ENCODE data around the gene SH3PXD2A. TPM values are rescaled to one million over a fixed set of nuclear protein-coding genes. Genes with fewer than 3 reads are reported as not detected.

The SH3PXD2A gene
- total and polyA plus RNA-seq, 2 donors (not counting 1 experiment from before 2014, with no cell fraction given) = 3.2 to 33.5 TPM

- intact Hi-C loops (cut with micrococcal nuclease) = no loop called here
- Histone ChIP-seq H4K20me1 (ENCODE audit: control insufficient read depth, insufficient read depth, low read length, poor library complexity, severe bottlenecking) (no peaks in the 10 kb centered on the region), H3K27ac (ENCODE audit: low read length in 2 of 2) (no peak overlapping the region), H3K4me2 (replicated peaks; ENCODE audit: low read depth, low read length, poor library complexity, severe bottlenecking) (no peak overlapping the region), H3K9ac (ENCODE audit: low read length) (no peak overlapping the region), H2AFZ (ENCODE audit: insufficient read depth, low read depth, low read length, poor library complexity, severe bottlenecking) (no peak overlapping the region), H3K4me3 (ENCODE audit: control extremely low read depth in 1 of 5, extremely low read depth in 1 of 5, insufficient read depth in 1 of 5, low read depth in 2 of 5, low read length in 4 of 5) (no peak overlapping the region), H3K36me3 (replicated peaks in 1 of 2; ENCODE audit: control extremely low read depth in 1 of 2, control insufficient read depth in 1 of 2, extremely low read depth in 1 of 2, insufficient read depth in 2 of 2, low read length in 1 of 2) (no peaks in the 10 kb centered on the region), H3K27me3 (replicated peaks in 1 of 4; ENCODE audit: control extremely low read depth in 1 of 4, control insufficient read depth in 3 of 4, insufficient read depth in 4 of 4, low read length in 3 of 4) (no peaks in the 10 kb centered on the region), H3K79me2 (ENCODE audit: control insufficient read depth, insufficient read depth, low read length) (peaks cover 17% of the 10 kb centered on the region), H3K9me3 (ENCODE audit: control extremely low read depth in 1 of 3, control insufficient read depth in 2 of 3, insufficient read depth in 1 of 3, low read length in 2 of 3) (no peaks in the 10 kb centered on the region), H3K4me1 (ENCODE audit: control insufficient read depth in 2 of 2, insufficient read depth in 2 of 2, low read length in 2 of 2) (peaks cover 32 to 38% of the 10 kb centered on the region in 2 donors)
- ChIA-PET CTCF (no interaction called here), POLR2A (no interaction called here)
- DNase-seq (no peak), ATAC-seq (ENCODE audit: low read depth) (no peak)
- WGBS (ENCODE audit: insufficient coverage) = 93% methylated on average over 15 of the region's 29 CpGs
- peaks cover 37% of the 10 kb centered on the region for H3K4me1 Mint-ChIP-seq
- TF ChIP-seq EZH2 (IDR thresholded peaks at IDR 0.05; ENCODE audit: borderline replicate concordance, insufficient read depth, low read depth, low read length, poor library complexity, severe bottlenecking) = no peak
- no peak for TF ChIP-seq CTCF (IDR thresholded peaks at IDR 0.05)
- H3K27ac Mint-ChIP-seq = no peak overlapping the region
- H3K4me3 Mint-ChIP-seq = no peak overlapping the region
- no peaks in the 10 kb centered on the region for H3K27me3 Mint-ChIP-seq
- no peaks in the 10 kb centered on the region for H3K9me3 Mint-ChIP-seq (ENCODE audit: insufficient read depth)
Measured at GRCh38 chr10:103681617-103682399, 173.6 kb downstream of the SH3PXD2A start.

GRCh38 chr10:103680869-103681236, 174.5 kb downstream of the SH3PXD2A start:
- Mint-ChIP-seq H3K4me3 (no peak overlapping the region), H3K4me1 (peaks cover 33% of the 10 kb centered on the region), H3K27me3 (no peaks in the 10 kb centered on the region), H3K9me3 (ENCODE audit: insufficient read depth) (no peaks in the 10 kb centered on the region), H3K27ac (no peak overlapping the region)
- H3K79me2 ChIP-seq (ENCODE audit: control insufficient read depth, insufficient read depth, low read length) = peaks cover 17% of the 10 kb centered on the region
- ATAC-seq (ENCODE audit: low read depth) (no peak), DNase-seq (no peak)
- H4K20me1 ChIP-seq (ENCODE audit: control insufficient read depth, insufficient read depth, low read length, poor library complexity, severe bottlenecking) = no peaks in the 10 kb centered on the region
- intact Hi-C loops (cut with micrococcal nuclease) = no loop called here
- TF ChIP-seq CTCF (IDR thresholded peaks at IDR 0.05) = no peak
- no peak for TF ChIP-seq EZH2 (IDR thresholded peaks at IDR 0.05; ENCODE audit: borderline replicate concordance, insufficient read depth, low read depth, low read length, poor library complexity, severe bottlenecking)
- H3K4me1 ChIP-seq (ENCODE audit: control insufficient read depth in 2 of 2, insufficient read depth in 2 of 2, low read length in 2 of 2) = peaks cover 30 to 31% of the 10 kb centered on the region in 2 donors
- no peak overlapping the region for H3K4me2 ChIP-seq (replicated peaks; ENCODE audit: low read depth, low read length, poor library complexity, severe bottlenecking)
- no peak overlapping the region for H3K9ac ChIP-seq (ENCODE audit: low read length)
- no peaks in the 10 kb centered on the region for H3K36me3 ChIP-seq (replicated peaks in 1 of 2; ENCODE audit: control extremely low read depth in 1 of 2, control insufficient read depth in 1 of 2, extremely low read depth in 1 of 2, insufficient read depth in 2 of 2, low read length in 1 of 2)
- H2AFZ ChIP-seq (ENCODE audit: insufficient read depth, low read depth, low read length, poor library complexity, severe bottlenecking) = no peak overlapping the region
- no peaks in the 10 kb centered on the region for H3K9me3 ChIP-seq (ENCODE audit: control extremely low read depth in 1 of 3, control insufficient read depth in 2 of 3, insufficient read depth in 1 of 3, low read length in 2 of 3)
- H3K4me3 ChIP-seq (ENCODE audit: control extremely low read depth in 1 of 5, extremely low read depth in 1 of 5, insufficient read depth in 1 of 5, low read depth in 2 of 5, low read length in 4 of 5) = no peak overlapping the region
- H3K27me3 ChIP-seq (replicated peaks in 1 of 4; ENCODE audit: control extremely low read depth in 1 of 4, control insufficient read depth in 3 of 4, insufficient read depth in 4 of 4, low read length in 3 of 4) = no peaks in the 10 kb centered on the region
- ChIA-PET POLR2A (interaction anchor here (0.6 kb wide), 1 partner anchor 74 kb away, joined by 3 read pairs; no protein-coding TSS in a partner anchor), CTCF (interaction anchor here (1.5 kb wide), 1 partner anchor 15 kb away, joined by 5 read pairs; no protein-coding TSS in a partner anchor)
- 100% methylated on average over 2 of the region's 6 CpGs for WGBS (ENCODE audit: insufficient coverage)
- no peak overlapping the region for H3K27ac ChIP-seq (ENCODE audit: low read length in 2 of 2)
